Mesenchymal stem cell (in vitro differentiated cells and primary cell): ENCODE data around the gene GRIP1.
"Not testable (repeated sequence)": the region's sequence is repeated elsewhere in the genome, so short reads cannot be mapped to it uniquely, and the experiment has no call there.

Experiments
- DNase-seq: peaks from one replicate; pipeline ENCODE4 v3.0.0-alpha.2; 2013
- H2AFZ ChIP-seq: one replicate; pipeline ENCODE4 v1.6.1; 2013; ENCODE audit warnings: low read depth, mild to moderate bottlenecking, control low read depth, inconsistent platforms, low read length, moderate library complexity
- H2AK5ac ChIP-seq: 2 replicates; pipeline ENCODE4 v1.6.1; 2013; ENCODE audit warnings: low read length, moderate library complexity, mild to moderate bottlenecking, inconsistent platforms; ENCODE audit not compliant: severe bottlenecking
- H2BK120ac ChIP-seq: one replicate; pipeline ENCODE4 v1.6.1; 2013; ENCODE audit warnings: low read depth, mild to moderate bottlenecking, inconsistent platforms, low read length, moderate library complexity
- H2BK12ac ChIP-seq, 2 experiments: one replicate each; pipeline ENCODE4 v1.6.1; 2013; ENCODE audit warnings: inconsistent platforms in 2 of 2, low read length in 2 of 2, mild to moderate bottlenecking in 2 of 2, moderate library complexity in 2 of 2, control low read depth in 1 of 2
- H2BK15ac ChIP-seq: one replicate; pipeline ENCODE4 v1.6.1; 2013; ENCODE audit warnings: mild to moderate bottlenecking, low read depth, inconsistent platforms; ENCODE audit not compliant: poor library complexity, severe bottlenecking
- H2BK5ac ChIP-seq: 2 replicates; pipeline ENCODE4 v1.6.1; 2013; ENCODE audit warnings: low read depth, mild to moderate bottlenecking, low read length, control low read depth, inconsistent platforms; ENCODE audit not compliant: poor library complexity, severe bottlenecking
- H3K14ac ChIP-seq, 2 experiments: one replicate each; pipeline ENCODE4 v1.6.1; 2013; ENCODE audit warnings: inconsistent platforms in 2 of 2, low read length in 2 of 2, control low read depth in 1 of 2, mild to moderate bottlenecking in 1 of 2, moderate library complexity in 1 of 2
- H3K18ac ChIP-seq, 2 experiments: one replicate each; pipeline ENCODE4 v1.6.1; 2013; ENCODE audit warnings: inconsistent platforms in 2 of 2, low read length in 2 of 2, control low read depth in 1 of 2, low read depth in 1 of 2, mild to moderate bottlenecking in 1 of 2
- H3K23ac ChIP-seq, 2 experiments: one replicate each; pipeline ENCODE4 v1.6.1; 2013; ENCODE audit warnings: inconsistent platforms in 2 of 2, low read length in 2 of 2, mild to moderate bottlenecking in 2 of 2, moderate library complexity in 2 of 2, control low read depth in 1 of 2
- H3K27ac ChIP-seq: 2 replicates; pipeline ENCODE4 v1.5.1; 2013; ENCODE audit warnings: mild to moderate bottlenecking, moderate library complexity, low read length, control low read depth, inconsistent platforms; ENCODE audit not compliant: poor library complexity, severe bottlenecking
- H3K27me3 ChIP-seq, 2 experiments: 2 replicates each; pipeline versions ENCODE4 v1.6.1 to v1.7.0; 2013; ENCODE audit warnings: low read length in 2 of 2, mild to moderate bottlenecking in 2 of 2, moderate library complexity in 2 of 2, control low read depth in 1 of 2, inconsistent platforms in 1 of 2; ENCODE audit not compliant: control insufficient read depth in 1 of 2, insufficient read depth in 1 of 2
- H3K36me3 ChIP-seq, 2 experiments: 2 replicates each; pipeline versions ENCODE4 v1.6.1 to v1.7.0; 2013; ENCODE audit warnings: low read length in 2 of 2, control low read depth in 1 of 2, inconsistent platforms in 1 of 2, low read depth in 1 of 2, mild to moderate bottlenecking in 1 of 2; ENCODE audit not compliant: insufficient read depth in 2 of 2, control insufficient read depth in 1 of 2
- H3K4ac ChIP-seq, 2 experiments: one replicate each; pipeline ENCODE4 v1.6.1; 2013; ENCODE audit warnings: inconsistent platforms in 2 of 2, low read length in 2 of 2, mild to moderate bottlenecking in 2 of 2, moderate library complexity in 2 of 2, control low read depth in 1 of 2, low read depth in 1 of 2
- H3K4me1 ChIP-seq: 2 replicates; pipeline ENCODE4 v1.6.1; 2013; ENCODE audit warnings: low read depth, low read length, control low read depth; ENCODE audit not compliant: control insufficient read depth, insufficient read depth
- H3K4me2 ChIP-seq: 2 replicates; pipeline ENCODE4 v1.6.1; 2013; ENCODE audit warnings: low read length, mild to moderate bottlenecking, inconsistent platforms; ENCODE audit not compliant: poor library complexity, severe bottlenecking
- H3K4me3 ChIP-seq, 2 experiments: 2 replicates each; pipeline versions ENCODE4 v1.5.1 to v1.7.0; 2013; ENCODE audit warnings: low read length in 2 of 2, mild to moderate bottlenecking in 2 of 2, control low read depth in 1 of 2, low read depth in 1 of 2; ENCODE audit not compliant: insufficient read depth in 1 of 2
- H3K79me1 ChIP-seq: replicated peaks from 2 replicates; pipeline ENCODE4 v1.6.1; 2013; ENCODE audit warnings: mild to moderate bottlenecking, control low read depth, low read length, inconsistent platforms; ENCODE audit not compliant: poor library complexity, severe bottlenecking
- H3K9ac ChIP-seq: 2 replicates; pipeline ENCODE4 v1.7.0; 2013; ENCODE audit warnings: mild to moderate bottlenecking, low read length, moderate library complexity
- H3K9me3 ChIP-seq: 2 replicates; pipeline ENCODE4 v1.7.0; 2013; ENCODE audit warnings: mild to moderate bottlenecking, low read length; ENCODE audit not compliant: control insufficient read depth
- H4K8ac ChIP-seq: one replicate; pipeline ENCODE4 v1.6.1; 2013; ENCODE audit warnings: inconsistent platforms, mild to moderate bottlenecking, low read length, moderate library complexity
- H4K91ac ChIP-seq: one replicate; pipeline ENCODE4 v1.6.1; 2013; ENCODE audit warnings: mild to moderate bottlenecking, low read length, inconsistent platforms
- WGBS: methylation state at CpG from one replicate; pipeline ENCODE4 v1.1.7; 2013; ENCODE audit warnings: mixed read lengths; 5-methylcytosine and 5-hydroxymethylcytosine counted together

GRIP1 gene

GRCh38 chr12:66303316-66303804 is 375.5 kb downstream of the GRIP1 start:
- H4K91ac ChIP-seq, H4K8ac ChIP-seq, H2AFZ ChIP-seq, H3K79me1 ChIP-seq, H2BK120ac ChIP-seq, DNase-seq, H3K18ac ChIP-seq, H3K36me3 ChIP-seq, H2BK5ac ChIP-seq, H3K4me2 ChIP-seq, H3K23ac ChIP-seq, H3K9me3 ChIP-seq, H2AK5ac ChIP-seq, H2BK12ac ChIP-seq, H2BK15ac ChIP-seq, H3K14ac ChIP-seq, H3K27ac ChIP-seq, H3K4ac ChIP-seq, H3K4me1 ChIP-seq: not testable (repeated sequence)
- peak overlapping the region in 1 of 2 experiments; percentile 98 for H3K4me3 ChIP-seq
- 93% methylated on average over 14 of the region's 14 CpGs for WGBS
- H3K9ac ChIP-seq: peak overlapping the region; percentile 96
- H3K27me3 ChIP-seq: peaks cover 2 to 12% of the 10 kb centered on the region in 2 experiments

- peak overlapping the region; percentile 96 for H2AFZ ChIP-seq
- no peak for DNase-seq
- no peak overlapping the region for H2BK5ac ChIP-seq
- no peaks in the 10 kb centered on the region for H3K4me1 ChIP-seq
- peaks cover 2 to 12% of the 10 kb centered on the region in 2 experiments for H3K27me3 ChIP-seq
- peaks cover 5% of the 10 kb centered on the region for H3K79me1 ChIP-seq
- WGBS: no CpG with 5 or more reads among the region's 6 CpGs
- peak overlapping the region in 1 of 2 experiments; percentile 100 for H3K14ac ChIP-seq
- H4K91ac ChIP-seq: peak overlapping the region; percentile 91
- H4K8ac ChIP-seq: peak overlapping the region; percentile 95
- peak overlapping the region in 1 of 2 experiments; percentile 59 for H3K23ac ChIP-seq
- H2BK120ac ChIP-seq: peak overlapping the region; percentile 4
- H3K27ac ChIP-seq: no peak overlapping the region
- peak overlapping the region; percentile 17 to 97 for H3K18ac ChIP-seq
- H3K4me2 ChIP-seq: peak overlapping the region; percentile 85
- peak overlapping the region; percentile 92 to 98 for H3K4me3 ChIP-seq
- H3K9ac ChIP-seq: peak overlapping the region; percentile 96
- H2AK5ac ChIP-seq: no peak overlapping the region
- peak overlapping the region in 1 of 2 experiments; percentile 98 for H2BK12ac ChIP-seq
- H3K9me3 ChIP-seq: no peaks in the 10 kb centered on the region
- H2BK15ac ChIP-seq: no peak overlapping the region
- peak overlapping the region in 1 of 2 experiments; percentile 82 for H3K4ac ChIP-seq
- no peaks in the 10 kb centered on the region for H3K36me3 ChIP-seq
Observed at GRCh38 chr12:66302827-66303169, 376.1 kb downstream of the GRIP1 start.

- Histone ChIP-seq H3K36me3 (no peaks in the 10 kb centered on the region), H2BK120ac (peak within 1 kb of the TSS; percentile 4), H2BK15ac (no peak within 1 kb of the TSS), H2BK12ac (peak within 1 kb of the TSS in 1 of 2 experiments; percentile 98), H3K79me1 (peaks cover 5% of the 10 kb centered on the region), H3K18ac (peak within 1 kb of the TSS; percentile 17 to 97), H3K23ac (peak within 1 kb of the TSS in 1 of 2 experiments; percentile 59), H2AK5ac (no peak within 1 kb of the TSS), H3K9me3 (no peaks in the 10 kb centered on the region), H3K4me3 (peak within 1 kb of the TSS; percentile 92 to 98), H3K27me3 (peaks cover 2 to 12% of the 10 kb centered on the region in 2 experiments), H4K91ac (peak within 1 kb of the TSS; percentile 91), H3K27ac (no peak within 1 kb of the TSS), H2BK5ac (no peak within 1 kb of the TSS), H3K14ac (peak within 1 kb of the TSS in 1 of 2 experiments; percentile 100), H3K4ac (peak within 1 kb of the TSS; percentile 75 to 82), H4K8ac (peak within 1 kb of the TSS; percentile 95), H3K4me1 (no peaks in the 10 kb centered on the region), H3K9ac (peak within 1 kb of the TSS; percentile 96), H2AFZ (peak within 1 kb of the TSS; percentile 96), H3K4me2 (peak within 1 kb of the TSS; percentile 93)
- DNase-seq: peak; percentile 97
- 3% methylated on average over 42 of the region's 45 CpGs for WGBS
Observed at GRCh38 chr12:66301944-66302826, 376.7 kb downstream of the GRIP1 start, which contains the start of gene HELB. Gene HELB (plus strand): TSS chr12:66302493. CDS start chr12:66302604, 111 bp downstream.

- H3K23ac ChIP-seq: no peak overlapping the region
- no peaks in the 10 kb centered on the region for H3K4me1 ChIP-seq
- no peak overlapping the region for H4K91ac ChIP-seq
- no peak overlapping the region for H3K4me3 ChIP-seq
- H3K4me2 ChIP-seq: no peak overlapping the region
- peaks cover 3% of the 10 kb centered on the region for H3K79me1 ChIP-seq
- H3K36me3 ChIP-seq: no peaks in the 10 kb centered on the region
- H2BK120ac ChIP-seq: no peak overlapping the region
- no peak overlapping the region for H3K18ac ChIP-seq
- no peak overlapping the region for H4K8ac ChIP-seq
- H3K27ac ChIP-seq: no peak overlapping the region
- H3K9me3 ChIP-seq: no peaks in the 10 kb centered on the region
- no peak overlapping the region for H3K9ac ChIP-seq
- H2BK5ac ChIP-seq: no peak overlapping the region
- peaks cover 2 to 14% of the 10 kb centered on the region in 2 experiments for H3K27me3 ChIP-seq
- DNase-seq: no peak
- no peak overlapping the region for H2BK12ac ChIP-seq
- no peak overlapping the region for H3K4ac ChIP-seq
- 80% methylated on average over 1 of the region's 3 CpGs for WGBS
- H2AFZ ChIP-seq: no peak overlapping the region
- H2AK5ac ChIP-seq: no peak overlapping the region
- H3K14ac ChIP-seq: no peak overlapping the region
- H2BK15ac ChIP-seq: no peak overlapping the region
Observed at GRCh38 chr12:66297923-66298322, 381.0 kb downstream of the GRIP1 start.
